ENCODE results near the gene OR5J2.
"Not testable (repeated sequence)": the region's sequence is repeated elsewhere in the genome, so short reads cannot be mapped to it uniquely, and the experiment has no call there.

Gene OR5J2

GRCh38 chr11:56219735-56220134, 43.3 kb downstream of the OR5J2 start:
- POLR2A ChIA-PET; H3K4me1 ChIP-seq (ENCODE audit: control extremely low read depth in 1 of 4, control insufficient read depth in 4 of 4, insufficient read depth in 4 of 4, low read length in 3 of 4); H3K27ac ChIP-seq (ENCODE audit: insufficient read depth in 1 of 2, low read depth in 1 of 2, low read length in 2 of 2, poor library complexity in 1 of 2, severe bottlenecking in 2 of 2); H3K9me3 ChIP-seq (ENCODE audit: control extremely low read depth in 1 of 5, control insufficient read depth in 4 of 5, insufficient read depth in 2 of 5, low read depth in 1 of 5, low read length in 4 of 5); H3K27me3 ChIP-seq (replicated peaks in 2 of 5; ENCODE audit: control insufficient read depth in 4 of 5, insufficient read depth in 5 of 5, low read length in 4 of 5); CTCF ChIA-PET; H3K4me3 ChIP-seq (ENCODE audit: control insufficient read depth in 1 of 7, extremely low read depth in 1 of 7, insufficient read depth in 4 of 7, low read depth in 2 of 7, low read length in 6 of 7); DNase-seq; H3K36me3 ChIP-seq (ENCODE audit: control insufficient read depth in 4 of 4, insufficient read depth in 4 of 4, low read length in 3 of 4): not testable (repeated sequence)
- 98% methylated on average over 5 of the region's 5 CpGs for WGBS (ENCODE audit: insufficient coverage)

All from common myeloid progenitor, CD34-positive (primary cell).